Mammary epithelial cell (primary cell): ENCODE data around the gene EXTL1.

Experiments used
- CTCF ChIP-seq, 2 donors: IDR thresholded peaks in 1 of 2; conservative IDR thresholded peaks in 1 of 2; 2 replicates each; pipeline ENCODE4 v1.5.1; 2011 to 2012; ENCODE audit warnings: inconsistent platforms in 2 of 2, low read length in 2 of 2, mild to moderate bottlenecking in 2 of 2, control low read depth in 1 of 2, low read depth in 1 of 2; ENCODE audit not compliant: insufficient read depth in 1 of 2; ENCODE audit errors: extremely low read depth in 1 of 2
- EZH2 ChIP-seq: IDR thresholded peaks from 2 replicates; pipeline ENCODE4 v1.6.1; 2012; ENCODE audit warnings: low read length, inconsistent platforms, borderline replicate concordance

- no peak for TF ChIP-seq CTCF (conservative IDR thresholded peaks at IDR 0.05 in 1 of 2, IDR thresholded peaks at IDR 0.05 in 1 of 2; ENCODE audit: extremely low read depth in 1 of 2, insufficient read depth in 1 of 2, low read depth in 1 of 2, low read length in 2 of 2)
- no peak for TF ChIP-seq EZH2
These were observed 36.4 kb upstream of the EXTL1 start for GRCh38 chr1:25985171-25985570.
